ENCODE data around the gene LBP. TPM values are rescaled to one million over a fixed set of nuclear protein-coding genes. Genes with fewer than 3 reads are reported as not detected.

LBP gene
- total RNA-seq, 2 experiments from 2014 or later = not detected

DNA sequence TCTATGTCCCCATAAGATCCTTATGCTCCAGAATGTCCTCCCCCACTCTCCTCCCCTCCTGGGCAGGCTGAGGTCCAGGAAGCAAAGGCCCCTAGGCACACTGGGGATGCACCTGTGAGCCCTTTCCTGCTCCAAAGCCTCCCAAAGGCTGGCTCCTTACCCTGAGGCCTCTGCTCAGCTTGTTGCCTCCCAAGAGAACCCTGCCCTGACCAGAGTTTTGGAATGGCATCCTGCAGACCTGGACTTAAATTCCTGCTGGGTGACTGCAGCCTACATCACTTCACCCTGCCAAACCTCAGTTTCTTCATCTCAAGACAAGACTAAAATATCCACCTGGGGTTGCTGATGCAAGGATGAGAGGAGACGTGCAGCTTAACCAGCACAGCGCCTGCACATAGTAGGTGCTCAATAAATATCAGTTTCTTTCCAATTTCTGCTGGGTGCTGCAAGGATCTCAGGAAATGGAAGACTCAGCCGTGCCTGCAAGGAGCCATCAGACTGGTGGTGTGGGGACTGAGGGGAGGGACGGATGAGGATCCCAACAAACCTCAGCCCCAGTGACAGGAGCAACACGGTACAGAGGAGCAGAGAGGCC, 2.1 kb upstream of the LBP start:
- ATAC-seq (ENCODE audit: low read depth) (no peak), DNase-seq (no peak)
- Mint-ChIP-seq H3K4me3 (no peak overlapping the region), H3K9me3 (no peaks in the 10 kb centered on the region), H3K27ac (no peak overlapping the region), H3K36me3 (no peaks in the 10 kb centered on the region), H3K27me3 (peaks cover 4% of the 10 kb centered on the region), H3K4me1 (no peaks in the 10 kb centered on the region)
- POLR2A ChIA-PET = no interaction called here

- Mint-ChIP-seq H3K4me1 (no peaks in the 10 kb centered on the region), H3K36me3 (no peaks in the 10 kb centered on the region), H3K4me3 (no peak overlapping the region), H3K27me3 (peaks cover 3% of the 10 kb centered on the region), H3K9me3 (no peaks in the 10 kb centered on the region), H3K27ac (no peak overlapping the region)
- DNase-seq (no peak), ATAC-seq (ENCODE audit: low read depth) (no peak)
- POLR2A ChIA-PET = no interaction called here
These were observed 639 bp upstream of the LBP start for GRCh38 chr20:38345643-38346042.

DNA sequence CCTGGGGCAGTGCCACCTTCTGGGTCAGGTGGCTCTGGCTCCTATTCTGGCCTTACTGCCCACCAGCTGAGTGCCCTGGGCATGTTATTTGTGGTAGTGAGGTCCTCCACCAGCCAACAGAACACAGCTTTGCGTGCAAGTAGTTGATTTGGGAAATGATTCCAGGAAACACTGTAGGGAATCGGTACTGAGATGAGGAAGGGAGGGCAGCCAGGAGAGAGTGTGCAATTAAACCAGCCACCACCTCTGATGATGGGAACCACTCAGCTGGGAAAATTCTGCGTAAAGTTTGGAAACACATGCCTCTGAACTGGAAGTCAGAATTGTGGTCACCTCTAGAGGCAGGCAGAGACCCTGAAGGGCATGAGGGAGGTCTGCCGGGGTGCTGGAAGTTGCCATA, 459 bp downstream of the LBP start:
- Mint-ChIP-seq H3K36me3 (no peaks in the 10 kb centered on the region), H3K27ac (no peak overlapping the region), H3K9me3 (no peaks in the 10 kb centered on the region), H3K27me3 (no peaks in the 10 kb centered on the region), H3K4me3 (no peak overlapping the region), H3K4me1 (no peaks in the 10 kb centered on the region)
- no peak for ATAC-seq (ENCODE audit: low read depth)
- POLR2A ChIA-PET = no interaction called here
- no peak for DNase-seq

DNA sequence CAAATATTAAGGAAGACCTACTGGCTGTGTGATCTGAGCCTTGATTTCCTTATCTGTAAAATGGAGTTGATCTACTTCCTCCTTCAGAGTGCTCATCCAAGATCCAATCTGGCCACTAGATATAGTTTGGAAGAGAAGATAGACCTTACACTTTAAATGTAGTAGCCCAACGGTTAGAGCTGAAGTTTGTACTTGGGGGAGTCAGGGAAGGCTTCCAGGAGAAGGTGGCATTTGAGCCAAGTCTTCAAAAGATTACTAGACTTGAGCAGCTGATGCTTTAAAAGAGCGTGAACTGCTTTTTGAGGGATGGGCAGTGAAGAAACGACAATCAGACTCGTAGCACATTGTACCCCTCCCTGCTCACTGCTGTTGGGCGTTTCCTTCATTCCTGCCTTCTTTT, 3.6 kb downstream of the LBP start:
- no peak for ATAC-seq (ENCODE audit: low read depth)
- no peak overlapping the region for H3K4me3 Mint-ChIP-seq
- no peaks in the 10 kb centered on the region for H3K36me3 Mint-ChIP-seq
- no peaks in the 10 kb centered on the region for H3K9me3 Mint-ChIP-seq
- no peaks in the 10 kb centered on the region for H3K4me1 Mint-ChIP-seq
- POLR2A ChIA-PET = no interaction called here
- H3K27me3 Mint-ChIP-seq = peaks cover 3% of the 10 kb centered on the region
- no peak overlapping the region for H3K27ac Mint-ChIP-seq
- no peak for DNase-seq

DNA sequence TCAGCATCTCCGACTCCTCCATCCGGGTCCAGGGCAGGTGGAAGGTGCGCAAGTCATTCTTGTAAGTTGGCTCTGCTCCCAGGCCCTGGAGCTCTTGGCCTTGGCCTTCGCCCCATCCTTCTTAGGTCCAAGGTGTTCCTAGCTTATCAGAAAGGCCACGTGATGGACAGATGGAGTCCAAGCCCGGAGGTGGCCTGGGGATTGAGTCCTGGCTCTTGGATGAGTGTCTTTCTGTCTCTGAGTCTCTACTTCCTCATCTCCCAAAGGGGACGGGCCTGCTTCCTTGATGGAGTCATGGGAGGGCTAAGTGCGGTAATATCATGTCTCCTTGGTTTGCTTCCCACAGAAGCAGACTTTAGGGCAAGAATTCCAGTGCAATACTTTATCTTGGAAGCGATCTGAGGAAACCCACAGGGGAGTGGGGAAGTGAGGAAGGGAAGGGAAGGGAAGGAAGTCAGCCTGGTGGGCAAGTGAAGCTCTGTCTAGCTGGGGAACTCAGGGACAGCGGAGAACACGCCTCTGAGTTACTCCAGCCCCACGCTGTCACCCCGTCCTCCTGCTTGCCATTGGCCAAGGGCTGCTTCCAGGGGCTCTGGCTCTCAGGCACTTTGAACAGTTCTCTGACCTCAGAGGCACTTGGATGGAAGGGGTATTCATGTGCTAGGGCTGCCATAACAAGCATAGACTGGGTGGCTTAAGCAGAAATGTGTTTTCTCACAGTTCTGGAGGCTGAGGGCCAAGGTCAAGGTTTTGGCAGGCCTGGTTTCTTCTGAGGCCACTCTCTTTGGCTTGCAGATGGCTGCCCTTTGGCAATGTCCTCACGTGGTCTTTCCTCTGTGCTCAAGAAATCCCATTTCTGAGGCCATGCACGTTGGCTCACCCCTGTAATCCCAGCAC, 4.8 kb downstream of the LBP start:
- DNase-seq (no peak), ATAC-seq (ENCODE audit: low read depth) (no peak)
- H3K9me3 Mint-ChIP-seq = no peaks in the 10 kb centered on the region
- peaks cover 3% of the 10 kb centered on the region for H3K27me3 Mint-ChIP-seq
- H3K27ac Mint-ChIP-seq = no peak overlapping the region
- H3K4me3 Mint-ChIP-seq = no peak overlapping the region
- no peaks in the 10 kb centered on the region for H3K36me3 Mint-ChIP-seq
- no peaks in the 10 kb centered on the region for H3K4me1 Mint-ChIP-seq
- POLR2A ChIA-PET = no interaction called here

- Mint-ChIP-seq H3K27me3 (peaks cover 5% of the 10 kb centered on the region), H3K9me3 (no peaks in the 10 kb centered on the region), H3K4me1 (peaks cover 10% of the 10 kb centered on the region), H3K27ac (no peak overlapping the region), H3K36me3 (no peaks in the 10 kb centered on the region), H3K4me3 (no peak overlapping the region)
- ATAC-seq (ENCODE audit: low read depth) = no peak
- DNase-seq = no peak
- POLR2A ChIA-PET = interaction anchor here (0.8 kb wide), 1 partner anchor 82 kb away, joined by 3 read pairs; the partner anchor contains the start of gene SNHG17
These were observed 7.0 kb downstream of the LBP start for GRCh38 chr20:38353316-38353715.

DNA sequence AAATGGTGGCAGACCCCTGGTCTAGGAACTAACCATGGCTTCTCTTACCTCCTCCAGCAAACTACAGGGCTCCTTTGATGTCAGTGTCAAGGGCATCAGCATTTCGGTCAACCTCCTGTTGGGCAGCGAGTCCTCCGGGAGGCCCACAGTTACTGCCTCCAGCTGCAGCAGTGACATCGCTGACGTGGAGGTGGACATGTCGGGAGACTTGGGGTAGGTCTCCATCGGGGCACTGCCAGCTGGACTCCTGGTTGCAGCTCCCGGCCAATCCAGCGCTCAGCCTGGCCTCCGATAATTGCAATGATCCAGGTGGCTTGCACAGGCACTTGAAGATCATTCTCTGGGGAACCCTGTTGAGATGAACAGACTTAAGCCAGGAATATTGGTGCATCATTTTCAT, 7.9 kb downstream of the LBP start:
- ATAC-seq (ENCODE audit: low read depth) (no peak), DNase-seq (no peak)
- Mint-ChIP-seq H3K4me1 (peaks cover 10% of the 10 kb centered on the region), H3K27ac (no peak overlapping the region), H3K27me3 (peaks cover 7% of the 10 kb centered on the region), H3K9me3 (no peaks in the 10 kb centered on the region), H3K36me3 (no peaks in the 10 kb centered on the region), H3K4me3 (no peak overlapping the region)
- POLR2A ChIA-PET = interaction anchor here (0.8 kb wide), 1 partner anchor 81 kb away, joined by 3 read pairs; the partner anchor contains the start of gene SNHG17

- ATAC-seq (ENCODE audit: low read depth) (no peak), DNase-seq (no peak)
- Mint-ChIP-seq H3K4me1 (peaks cover 10% of the 10 kb centered on the region), H3K36me3 (no peaks in the 10 kb centered on the region), H3K27ac (no peak overlapping the region), H3K4me3 (no peak overlapping the region), H3K9me3 (no peaks in the 10 kb centered on the region), H3K27me3 (peaks cover 9% of the 10 kb centered on the region)
- POLR2A ChIA-PET = no interaction called here
These were observed 9.1 kb downstream of the LBP start for GRCh38 chr20:38355161-38356012.

DNA sequence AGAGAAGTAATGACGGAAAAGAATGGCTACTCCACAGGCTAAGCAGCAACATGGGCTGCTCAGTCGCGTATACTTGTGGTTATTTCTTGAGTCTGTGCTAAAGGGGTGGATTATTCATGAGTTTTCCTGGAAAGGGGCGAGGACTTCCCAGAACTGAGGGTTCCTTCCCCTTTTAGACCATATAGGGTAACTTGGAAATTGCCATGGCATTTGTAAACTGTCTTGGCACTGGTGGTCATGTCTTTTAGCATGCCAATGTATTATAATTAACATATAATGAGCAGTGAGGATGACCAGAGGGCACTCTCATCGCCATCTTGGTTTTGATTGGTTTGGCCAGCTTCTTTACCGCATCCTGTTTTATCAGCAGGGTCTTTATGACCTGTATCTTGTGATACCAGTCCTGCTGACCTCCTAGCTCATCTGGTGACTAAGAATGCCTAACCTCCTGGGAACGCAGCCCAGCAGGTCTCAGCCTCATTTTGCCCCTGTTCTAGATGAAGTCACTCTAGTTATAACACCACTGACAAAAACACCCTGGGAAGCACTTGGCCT, 11.4 kb downstream of the LBP start:
- peak; percentile 56 for ATAC-seq (ENCODE audit: low read depth)
- H3K27ac Mint-ChIP-seq = peak overlapping the region; percentile 16
- POLR2A ChIA-PET = no interaction called here
- no peaks in the 10 kb centered on the region for H3K9me3 Mint-ChIP-seq
- peaks cover 10% of the 10 kb centered on the region for H3K4me1 Mint-ChIP-seq
- DNase-seq = no peak
- peaks cover 6% of the 10 kb centered on the region for H3K27me3 Mint-ChIP-seq
- no peaks in the 10 kb centered on the region for H3K36me3 Mint-ChIP-seq
- peak overlapping the region; percentile 40 for H3K4me3 Mint-ChIP-seq

DNA sequence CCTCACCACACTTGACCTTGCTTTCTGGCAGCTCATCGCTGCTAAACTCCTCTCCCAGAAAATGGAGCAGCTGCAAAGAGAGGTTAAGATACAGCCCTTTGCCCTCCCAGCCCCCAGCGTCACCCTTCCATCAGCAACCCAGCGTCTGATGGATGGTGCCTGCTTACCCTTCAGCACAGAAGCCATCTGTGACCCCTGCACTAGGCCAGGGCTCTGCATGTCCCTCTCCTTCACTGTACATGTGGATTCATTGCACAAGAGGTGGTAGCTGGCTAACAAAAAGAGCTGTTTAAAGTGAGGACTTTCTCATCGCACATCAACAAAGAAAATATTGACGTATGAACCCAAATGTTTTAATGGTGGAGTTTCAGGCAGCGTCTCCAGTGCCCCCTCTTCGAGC, 12.3 kb downstream of the LBP start:
- POLR2A ChIA-PET = no interaction called here
- ATAC-seq (ENCODE audit: low read depth) (no peak), DNase-seq (no peak)
- Mint-ChIP-seq H3K27ac (no peak overlapping the region), H3K4me1 (peaks cover 10% of the 10 kb centered on the region), H3K9me3 (no peaks in the 10 kb centered on the region), H3K27me3 (peaks cover 6% of the 10 kb centered on the region), H3K36me3 (no peaks in the 10 kb centered on the region), H3K4me3 (no peak overlapping the region)

- DNase-seq (no peak), ATAC-seq (ENCODE audit: low read depth) (no peak)
- Mint-ChIP-seq H3K4me1 (no peaks in the 10 kb centered on the region), H3K27ac (no peak overlapping the region), H3K27me3 (peaks cover 6% of the 10 kb centered on the region), H3K36me3 (no peaks in the 10 kb centered on the region), H3K4me3 (no peak overlapping the region), H3K9me3 (no peaks in the 10 kb centered on the region)
- POLR2A ChIA-PET = no interaction called here
These were observed 16.9 kb downstream of the LBP start for GRCh38 chr20:38363004-38363747.

- POLR2A ChIA-PET = no interaction called here
- Mint-ChIP-seq H3K27ac (no peak overlapping the region), H3K27me3 (peaks cover 10% of the 10 kb centered on the region), H3K4me1 (no peaks in the 10 kb centered on the region), H3K9me3 (no peaks in the 10 kb centered on the region), H3K36me3 (no peaks in the 10 kb centered on the region), H3K4me3 (no peak overlapping the region)
- DNase-seq (no peak), ATAC-seq (ENCODE audit: low read depth) (no peak)
These were observed 23.1 kb downstream of the LBP start for GRCh38 chr20:38369389-38369788.

- POLR2A ChIA-PET = no interaction called here
- H3K27ac Mint-ChIP-seq = no peak overlapping the region
These were observed 26.5 kb downstream of the LBP start for GRCh38 chr20:38372806-38373205.

More at GRCh38 chr20:38372806-38373205, 26.5 kb downstream of the LBP start:
- Mint-ChIP-seq H3K4me1 (no peaks in the 10 kb centered on the region), H3K36me3 (no peaks in the 10 kb centered on the region), H3K9me3 (no peaks in the 10 kb centered on the region), H3K4me3 (no peak overlapping the region), H3K27me3 (peaks cover 11% of the 10 kb centered on the region)
- DNase-seq (no peak), ATAC-seq (ENCODE audit: low read depth) (no peak)
